Measurements from ENCODE around the gene PARD3B.

DNA sequence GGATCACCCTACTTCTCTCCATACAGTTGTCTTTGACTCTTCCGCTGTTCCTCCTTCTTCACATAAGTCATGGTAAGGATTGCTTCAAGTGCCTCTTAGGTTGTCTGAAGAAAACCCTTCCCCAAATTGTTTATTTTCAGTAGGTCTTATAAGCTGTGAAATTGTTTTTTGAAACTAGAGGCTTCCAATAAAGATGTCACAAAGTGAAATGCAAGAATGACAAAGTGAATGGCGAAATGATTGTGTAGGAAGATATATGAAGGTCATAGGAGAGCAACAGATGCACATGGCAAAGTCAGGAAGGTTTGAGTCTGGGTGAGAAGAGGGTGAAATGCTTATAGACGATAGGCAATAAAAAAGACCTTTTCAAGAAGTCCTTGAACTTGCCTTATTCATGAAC lies 548.8 kb downstream of the PARD3B start:
- TF ChIP-seq, protein P1, sequence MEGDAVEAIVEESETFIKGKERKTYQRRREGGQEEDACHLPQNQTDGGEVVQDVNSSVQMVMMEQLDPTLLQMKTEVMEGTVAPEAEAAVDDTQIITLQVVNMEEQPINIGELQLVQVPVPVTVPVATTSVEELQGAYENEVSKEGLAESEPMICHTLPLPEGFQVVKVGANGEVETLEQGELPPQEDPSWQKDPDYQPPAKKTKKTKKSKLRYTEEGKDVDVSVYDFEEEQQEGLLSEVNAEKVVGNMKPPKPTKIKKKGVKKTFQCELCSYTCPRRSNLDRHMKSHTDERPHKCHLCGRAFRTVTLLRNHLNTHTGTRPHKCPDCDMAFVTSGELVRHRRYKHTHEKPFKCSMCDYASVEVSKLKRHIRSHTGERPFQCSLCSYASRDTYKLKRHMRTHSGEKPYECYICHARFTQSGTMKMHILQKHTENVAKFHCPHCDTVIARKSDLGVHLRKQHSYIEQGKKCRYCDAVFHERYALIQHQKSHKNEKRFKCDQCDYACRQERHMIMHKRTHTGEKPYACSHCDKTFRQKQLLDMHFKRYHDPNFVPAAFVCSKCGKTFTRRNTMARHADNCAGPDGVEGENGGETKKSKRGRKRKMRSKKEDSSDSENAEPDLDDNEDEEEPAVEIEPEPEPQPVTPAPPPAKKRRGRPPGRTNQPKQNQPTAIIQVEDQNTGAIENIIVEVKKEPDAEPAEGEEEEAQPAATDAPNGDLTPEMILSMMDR (conservative IDR thresholded peaks at IDR 0.05; ENCODE audit: low read depth, low read length) = no peak
- TF ChIP-seq EZH2 (IDR thresholded peaks at IDR 0.05; ENCODE audit: low read length, unreplicated experiment) = no peak

Data from PC-3 (cell line).